Neuron (in vitro differentiated cells): ENCODE measurements around the gene DDA1.

Experiments
- H2AFZ ChIP-seq: one replicate; pipeline ENCODE4 v1.6.1; 2013; ENCODE audit warnings: low read depth, mild to moderate bottlenecking, inconsistent platforms, low read length, moderate library complexity
- H3K27me3 ChIP-seq: one replicate; pipeline ENCODE4 v1.6.1; 2013; ENCODE audit warnings: low read length; ENCODE audit not compliant: insufficient read depth
- H3K36me3 ChIP-seq: one replicate; pipeline ENCODE4 v1.6.1; 2013; ENCODE audit warnings: low read length; ENCODE audit not compliant: insufficient read depth
- H3K4me1 ChIP-seq: one replicate; pipeline ENCODE4 v1.6.1; 2013; ENCODE audit warnings: low read length; ENCODE audit not compliant: insufficient read depth
- H3K4me3 ChIP-seq: 2 replicates; pipeline ENCODE4 v1.5.1; 2013; ENCODE audit warnings: mild to moderate bottlenecking, low read length, moderate library complexity
- H3K9me3 ChIP-seq: one replicate; pipeline ENCODE4 v1.6.1; 2013; ENCODE audit warnings: low read length

Gene DDA1

DNA sequence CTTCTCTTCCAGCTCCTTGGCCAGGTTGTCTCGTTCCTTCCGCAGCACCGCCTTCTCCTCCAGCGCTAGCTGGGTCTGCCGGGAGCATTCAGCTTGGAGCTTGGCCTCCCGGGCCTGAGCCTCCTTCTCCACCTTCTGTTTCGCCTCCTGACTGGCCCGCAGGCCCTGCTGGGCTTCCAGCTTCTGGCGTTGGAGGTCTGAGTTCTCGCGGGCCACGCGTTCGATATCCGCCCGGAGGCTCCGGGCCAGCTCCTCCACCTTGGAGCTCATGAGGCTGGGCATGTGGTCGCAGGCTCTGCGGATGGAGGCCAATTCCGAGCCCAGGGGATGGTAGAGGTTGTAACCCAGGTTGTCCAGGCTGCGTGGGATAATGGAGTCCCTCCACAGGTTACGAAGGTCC, 56.0 kb downstream of the DDA1 start:
- Histone ChIP-seq H2AFZ (no peak overlapping the region), H3K4me3 (no peak overlapping the region), H3K4me1 (no peaks in the 10 kb centered on the region), H3K9me3 (no peaks in the 10 kb centered on the region), H3K36me3 (no peaks in the 10 kb centered on the region), H3K27me3 (no peaks in the 10 kb centered on the region)

GRCh38 chr19:17370026-17370587, 60.7 kb downstream of the DDA1 start:
- Histone ChIP-seq H3K4me3 (no peak overlapping the region), H3K4me1 (no peaks in the 10 kb centered on the region), H3K27me3 (no peaks in the 10 kb centered on the region), H3K9me3 (no peaks in the 10 kb centered on the region), H2AFZ (no peak overlapping the region), H3K36me3 (no peaks in the 10 kb centered on the region)
